H1 (cell line): Measurements from ENCODE around the gene MISFA. TPM values are rescaled to one million over a fixed set of nuclear protein-coding genes. Genes with fewer than 3 reads are reported as not detected.

ENCODE experiments used
- RNF2 ChIP-seq: fragments of 200-900, 300-1000 bp; sonication (generic); IDR thresholded peaks from 2 replicates; pipeline ENCODE4 v1.7.1; 2016; ENCODE audit warnings: borderline replicate concordance, low read depth, mild to moderate bottlenecking, antibody characterized with exemption, low read length; ENCODE audit not compliant: poor library complexity, severe bottlenecking; ENCODE audit errors: missing control alignments
- polyA plus RNA-seq, 7 experiments: library from polyadenylated mRNA; depleted of rRNA in 3 of 7; stranded (reverse) in 5 of 7; unstranded in 2 of 7; fragments of >200 nt in 5 of 7; fragments of 200-250 nt in 2 of 7; gene quantifications; 1 replicate in 5 of 7; 2 replicates in 1 of 7; 4 replicates in 1 of 7; pipeline versions ENCODE4 v1.2.1 to v1.2.3, GENCODE V29; 2011 to 2013; ENCODE audit warnings: missing spikeins in 2 of 7, mixed read lengths in 2 of 7
- total RNA-seq: library from RNA; stranded (reverse); fragmentation: NEBNext Ultra II Directional; extraction: Animal tissue kit (Norgen Biotek cat#: 25700); gene quantifications from 2 replicates; pipeline ENCODE4 v1.2.1, GENCODE V29; 2021

Gene MISFA
- total and polyA plus RNA-seq, 2 of the 8 experiments (the other 6 are each of a cell fraction or from before 2014, with no cell fraction given), result 0.51 to 3.8 TPM

- TF ChIP-seq RNF2, result no peak
Measured at GRCh38 chr11:18617688-18618341, 18.2 kb downstream of the MISFA start (continued).
